Endodermal cell (in vitro differentiated cells): ENCODE data around the gene TSPAN33. TPM values are rescaled to one million over a fixed set of nuclear protein-coding genes. Genes with fewer than 3 reads are reported as not detected.
A peak's percentile ranks its signal among the peaks of the same experiment; 100 is the strongest.

Experiments
- DNase-seq: peaks from one replicate; pipeline ENCODE4 v3.0.0-alpha.2; 2017
- H3K27ac ChIP-seq: 2 replicates; pipeline ENCODE4 v1.5.1; 2013; ENCODE audit warnings: mild to moderate bottlenecking, low read depth, low read length, moderate library complexity
- H3K27me3 ChIP-seq: 2 replicates; pipeline ENCODE4 v1.6.1; 2013; ENCODE audit warnings: mild to moderate bottlenecking, low read length, moderate library complexity; ENCODE audit not compliant: insufficient read depth, control insufficient read depth, poor library complexity, severe bottlenecking
- H3K36me3 ChIP-seq: 2 replicates; pipeline ENCODE4 v1.7.0; 2013; ENCODE audit warnings: mild to moderate bottlenecking, low read length, moderate library complexity; ENCODE audit not compliant: control insufficient read depth, insufficient read depth
- H3K4me1 ChIP-seq: one replicate; pipeline ENCODE4 v1.7.0; 2013; ENCODE audit warnings: low read length; ENCODE audit not compliant: control insufficient read depth, insufficient read depth
- H3K4me3 ChIP-seq: 2 replicates; pipeline ENCODE4 v1.5.1; 2013; ENCODE audit warnings: mild to moderate bottlenecking, low read length, moderate library complexity
- H3K9ac ChIP-seq: 2 replicates; pipeline ENCODE4 v1.6.1; 2013; ENCODE audit warnings: mild to moderate bottlenecking, low read length, moderate library complexity; ENCODE audit not compliant: poor library complexity, severe bottlenecking; ENCODE audit errors: extremely low read depth
- H3K9me3 ChIP-seq: 2 replicates; pipeline ENCODE4 v1.6.1; 2013; ENCODE audit warnings: mild to moderate bottlenecking, low read length, moderate library complexity; ENCODE audit not compliant: control insufficient read depth
- H3K27ac Mint-ChIP-seq: 2 replicates; pipeline ENCODE4 v1.8.0; 2020; ENCODE audit warnings: mixed read lengths
- H3K27me3 Mint-ChIP-seq: 2 replicates; pipeline ENCODE4 v1.8.0; 2021; ENCODE audit warnings: mild to moderate bottlenecking, mixed read lengths; ENCODE audit not compliant: insufficient read depth
- H3K36me3 Mint-ChIP-seq: 2 replicates; pipeline ENCODE4 v1.8.0; 2020; ENCODE audit warnings: low read depth, mixed read lengths
- H3K4me1 Mint-ChIP-seq: 2 replicates; pipeline ENCODE4 v1.8.0; 2020; ENCODE audit warnings: mixed read lengths
- H3K4me3 Mint-ChIP-seq: 2 replicates; pipeline ENCODE4 v1.8.0; 2020; ENCODE audit warnings: mild to moderate bottlenecking, moderate library complexity, mixed read lengths
- H3K9me3 Mint-ChIP-seq: 2 replicates; pipeline ENCODE4 v1.8.0; 2020; ENCODE audit warnings: mild to moderate bottlenecking, mixed read lengths
- WGBS, 2 experiments: methylation state at CpG; one replicate each; pipeline versions ENCODE4 v1.1.5 to v1.1.7; 2013; ENCODE audit warnings: missing lambda C conversion rate in 2 of 2, mixed read lengths in 1 of 2; ENCODE audit not compliant: insufficient coverage in 1 of 2, insufficient read length in 1 of 2; 5-methylcytosine and 5-hydroxymethylcytosine counted together
- total RNA-seq, 2 donors: library from RNA; stranded (reverse); fragmentation: NEBNext Ultra II Directional in 1 of 2; extraction: Animal tissue kit (Norgen Biotek cat#: 25700) in 1 of 2; gene quantifications; 2 replicates in 1 of 2; 3 replicates in 1 of 2; pipeline ENCODE4 v1.2.1, GENCODE V29; 2021
- TF ChIP-seq, protein P1 (sequence below): fragments of 200-600 bp; sonication (generic); conservative IDR thresholded peaks from 2 replicates; pipeline ENCODE4 v1.5.0; 2021; ENCODE audit warnings: antibody characterized with exemption, mild to moderate bottlenecking

Gene TSPAN33
- total RNA-seq, 2 donors from 2014 or later, result 33.2 to 35.6 TPM

DNA sequence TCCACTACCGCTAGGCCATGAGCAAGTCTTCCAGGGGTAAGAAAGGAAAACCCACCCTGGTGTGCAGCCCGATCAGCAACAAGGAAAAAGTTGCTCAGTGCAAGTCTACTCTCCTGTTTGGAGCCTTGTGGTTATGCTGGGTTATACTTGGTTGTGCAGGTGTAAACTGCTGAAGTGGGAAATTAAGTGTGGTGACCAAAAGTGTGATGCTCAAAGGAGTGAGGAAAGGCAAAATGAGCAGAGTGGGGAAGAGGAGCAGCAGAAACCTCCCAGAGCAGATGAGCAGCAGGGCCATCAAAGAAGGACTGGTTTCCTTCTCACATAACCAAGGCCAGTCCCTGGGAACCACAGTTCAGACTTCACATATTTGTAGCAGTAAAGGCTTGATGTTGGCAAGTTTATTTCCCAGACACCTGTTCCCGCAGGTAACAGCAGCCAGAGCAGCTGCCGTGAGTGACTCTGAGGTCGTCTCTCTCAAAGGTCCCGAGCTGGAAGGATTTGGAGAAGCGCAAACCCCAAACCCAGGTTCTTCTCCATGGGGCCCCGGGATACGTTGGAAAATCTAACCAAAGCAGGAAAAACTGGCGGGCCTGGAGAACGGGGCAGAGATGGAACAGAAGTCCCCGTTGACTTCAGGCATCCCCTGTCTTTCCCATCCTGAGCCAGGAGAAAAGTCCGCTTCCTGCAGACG, 43.3 kb downstream of the TSPAN33 start:
- WGBS, 2 experiments, result 20 to 25% methylated on average over 9 to 14 of the region's 14 CpGs

DNA sequence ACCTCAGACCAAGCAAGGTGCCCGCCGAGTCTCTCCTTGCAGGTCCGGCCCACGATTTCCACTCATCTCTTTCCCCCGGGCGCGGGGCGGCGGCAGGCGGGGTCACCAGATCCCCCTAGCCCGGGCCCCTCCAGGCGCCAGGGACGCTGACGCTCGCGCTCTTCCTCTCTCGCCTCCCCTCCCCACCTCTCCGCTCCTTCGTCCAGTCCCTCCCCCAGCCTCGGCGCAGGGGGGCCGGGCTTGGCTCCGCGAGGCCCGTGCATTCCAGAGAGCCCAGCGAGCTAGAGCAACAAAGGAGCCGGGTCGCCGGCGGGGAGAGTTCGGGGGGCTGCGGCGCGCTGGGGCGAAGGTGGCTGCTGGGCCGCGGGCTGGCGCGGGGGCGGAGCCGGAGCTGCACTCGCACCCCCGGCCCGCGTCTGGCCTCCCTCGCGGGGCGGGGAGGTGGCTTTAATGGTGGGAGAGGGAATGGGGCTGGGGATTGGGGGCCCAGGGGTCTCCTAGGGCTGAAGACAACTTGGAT, 43.9 kb downstream of the TSPAN33 start, which contains the start of gene SMO:
TSS of gene SMO (plus strand) at position 262 of the 520 bp plus-strand sequence. CDS start 519 bp downstream, outside the sequence.
- 0% methylated on average over 10 to 48 of the region's 48 CpGs for WGBS, 2 experiments
- H3K36me3 Mint-ChIP-seq, result peaks cover 9% of the 10 kb centered on the region
- no peaks in the 10 kb centered on the region for H3K9me3 Mint-ChIP-seq
- TF ChIP-seq, protein P1, sequence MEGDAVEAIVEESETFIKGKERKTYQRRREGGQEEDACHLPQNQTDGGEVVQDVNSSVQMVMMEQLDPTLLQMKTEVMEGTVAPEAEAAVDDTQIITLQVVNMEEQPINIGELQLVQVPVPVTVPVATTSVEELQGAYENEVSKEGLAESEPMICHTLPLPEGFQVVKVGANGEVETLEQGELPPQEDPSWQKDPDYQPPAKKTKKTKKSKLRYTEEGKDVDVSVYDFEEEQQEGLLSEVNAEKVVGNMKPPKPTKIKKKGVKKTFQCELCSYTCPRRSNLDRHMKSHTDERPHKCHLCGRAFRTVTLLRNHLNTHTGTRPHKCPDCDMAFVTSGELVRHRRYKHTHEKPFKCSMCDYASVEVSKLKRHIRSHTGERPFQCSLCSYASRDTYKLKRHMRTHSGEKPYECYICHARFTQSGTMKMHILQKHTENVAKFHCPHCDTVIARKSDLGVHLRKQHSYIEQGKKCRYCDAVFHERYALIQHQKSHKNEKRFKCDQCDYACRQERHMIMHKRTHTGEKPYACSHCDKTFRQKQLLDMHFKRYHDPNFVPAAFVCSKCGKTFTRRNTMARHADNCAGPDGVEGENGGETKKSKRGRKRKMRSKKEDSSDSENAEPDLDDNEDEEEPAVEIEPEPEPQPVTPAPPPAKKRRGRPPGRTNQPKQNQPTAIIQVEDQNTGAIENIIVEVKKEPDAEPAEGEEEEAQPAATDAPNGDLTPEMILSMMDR, result no peak
- Histone ChIP-seq H3K27me3 (peaks cover 15% of the 10 kb centered on the region), H3K27ac (peak within 1 kb of the TSS; percentile 95), H3K4me1 (peaks cover 7% of the 10 kb centered on the region), H3K9ac (peak within 1 kb of the TSS; percentile 92), H3K36me3 (peaks cover 8% of the 10 kb centered on the region), H3K9me3 (no peaks in the 10 kb centered on the region), H3K4me3 (peak within 1 kb of the TSS; percentile 93)
- peak; percentile 94 for DNase-seq
- H3K27me3 Mint-ChIP-seq, result peaks cover 35% of the 10 kb centered on the region
- peak within 1 kb of the TSS; percentile 78 for H3K27ac Mint-ChIP-seq
- H3K4me1 Mint-ChIP-seq, result peaks cover 23% of the 10 kb centered on the region
- peak within 1 kb of the TSS; percentile 91 for H3K4me3 Mint-ChIP-seq

More for the DNA sequence above, 43.3 kb downstream of the TSPAN33 start:
- Histone ChIP-seq H3K4me1 (peaks cover 7% of the 10 kb centered on the region), H3K36me3 (peaks cover 5% of the 10 kb centered on the region), H3K27ac (peak overlapping the region; percentile 95), H3K9me3 (no peaks in the 10 kb centered on the region), H3K4me3 (peak overlapping the region; percentile 93), H3K9ac (no peak overlapping the region), H3K27me3 (peaks cover 15% of the 10 kb centered on the region)
- peak overlapping the region; percentile 91 for H3K4me3 Mint-ChIP-seq
- peak overlapping the region; percentile 69 for H3K27ac Mint-ChIP-seq
- H3K9me3 Mint-ChIP-seq, result no peaks in the 10 kb centered on the region
- no peak for DNase-seq
- H3K4me1 Mint-ChIP-seq, result peaks cover 23% of the 10 kb centered on the region
- H3K27me3 Mint-ChIP-seq, result peaks cover 35% of the 10 kb centered on the region
- H3K36me3 Mint-ChIP-seq, result peaks cover 3% of the 10 kb centered on the region
- TF ChIP-seq, protein P1, result no peak

DNA sequence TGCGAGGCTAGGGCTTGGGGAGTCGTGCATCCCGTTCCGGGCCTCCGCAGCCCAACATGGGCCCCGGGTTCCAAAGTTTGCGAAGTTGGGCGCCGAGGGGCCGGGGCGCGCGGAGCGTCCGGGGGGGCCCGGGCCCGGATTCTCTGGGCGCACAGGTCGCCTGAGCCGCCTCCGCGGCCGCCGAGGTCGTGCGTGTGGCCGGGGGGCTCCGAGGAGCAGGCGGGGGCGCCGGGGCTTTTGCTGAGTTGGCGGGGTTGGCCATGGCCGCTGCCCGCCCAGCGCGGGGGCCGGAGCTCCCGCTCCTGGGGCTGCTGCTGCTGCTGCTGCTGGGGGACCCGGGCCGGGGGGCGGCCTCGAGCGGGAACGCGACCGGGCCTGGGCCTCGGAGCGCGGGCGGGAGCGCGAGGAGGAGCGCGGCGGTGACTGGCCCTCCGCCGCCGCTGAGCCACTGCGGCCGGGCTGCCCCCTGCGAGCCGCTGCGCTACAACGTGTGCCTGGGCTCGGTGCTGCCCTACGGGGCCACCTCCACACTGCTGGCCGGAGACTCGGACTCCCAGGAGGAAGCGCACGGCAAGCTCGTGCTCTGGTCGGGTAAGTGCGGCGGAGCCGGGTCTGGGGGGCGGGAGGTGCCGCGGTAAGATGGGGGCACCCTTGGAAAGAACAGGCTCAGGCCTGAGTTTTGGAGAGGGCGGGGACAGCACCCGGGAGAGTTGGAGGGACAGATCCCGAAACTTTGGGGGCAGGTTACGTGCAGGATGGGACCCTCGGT, 44.6 kb downstream of the TSPAN33 start:
- peak overlapping the region; percentile 93 for H3K4me3 ChIP-seq
- TF ChIP-seq, protein P1, result no peak
- peaks cover 35% of the 10 kb centered on the region for H3K27me3 Mint-ChIP-seq

More for the DNA sequence above, 44.6 kb downstream of the TSPAN33 start:
- peak overlapping the region; percentile 92 for H3K9ac ChIP-seq
- 0 to 1% methylated on average over 30 to 83 of the region's 83 CpGs for WGBS, 2 experiments
- H3K4me1 ChIP-seq, result peaks cover 7% of the 10 kb centered on the region
- Mint-ChIP-seq H3K4me3 (peak overlapping the region; percentile 91), H3K36me3 (peaks cover 9% of the 10 kb centered on the region), H3K4me1 (peaks cover 23% of the 10 kb centered on the region), H3K9me3 (no peaks in the 10 kb centered on the region), H3K27ac (peak overlapping the region; percentile 78)
- H3K27me3 ChIP-seq, result peaks cover 15% of the 10 kb centered on the region
- H3K36me3 ChIP-seq, result peaks cover 11% of the 10 kb centered on the region
- DNase-seq, result peak; percentile 73
- H3K27ac ChIP-seq, result peak overlapping the region; percentile 95
- H3K9me3 ChIP-seq, result no peaks in the 10 kb centered on the region
